ENCODE measurements around the gene ARFIP2. TPM values are rescaled to one million over a fixed set of nuclear protein-coding genes. Genes with fewer than 3 reads are reported as not detected.
A peak's percentile ranks its signal among the peaks of the same experiment; 100 is the strongest.

ARFIP2 gene
- total RNA-seq, 1 experiment from 2014 or later, result 49.5 TPM

DNA sequence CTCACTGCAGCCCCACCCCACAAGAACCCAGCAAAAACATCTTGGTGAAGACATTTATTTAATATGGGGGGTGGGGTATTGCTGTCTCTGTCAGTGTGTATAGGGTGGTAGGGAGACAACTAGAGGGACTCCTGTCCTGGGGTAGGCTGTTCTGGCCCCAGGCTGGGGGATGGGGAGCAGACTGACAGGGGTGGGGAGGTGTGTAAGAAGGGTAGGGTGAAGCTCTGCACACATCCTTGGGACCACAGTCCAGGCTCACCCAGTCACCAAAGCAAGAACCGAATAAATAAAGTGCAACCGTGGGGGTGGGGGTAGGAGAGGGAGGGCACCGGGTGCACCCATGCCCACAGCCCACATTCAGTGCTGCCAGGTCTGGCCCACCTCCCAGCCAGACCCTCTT lies 32.6 kb downstream of the ARFIP2 start:
- Histone ChIP-seq H3K27me3 (ENCODE audit: insufficient read depth, low read depth) (no peaks in the 10 kb centered on the region), H3K9me3 (ENCODE audit: insufficient read depth, low read depth) (no peaks in the 10 kb centered on the region), H3K4me2 (no peak overlapping the region), H3F3A (ENCODE audit: insufficient read depth, low read depth) (no peaks in the 10 kb centered on the region), H3K27ac (no peak overlapping the region), H3K4me1 (replicated peaks; ENCODE audit: insufficient read depth) (no peaks in the 10 kb centered on the region), H3K79me2 (ENCODE audit: low read depth) (no peaks in the 10 kb centered on the region), H4K20me1 (ENCODE audit: insufficient read depth) (no peaks in the 10 kb centered on the region), H3K4me3 (no peak overlapping the region), H3K9me2 (ENCODE audit: insufficient read depth) (no peaks in the 10 kb centered on the region), H2AFZ (no peak overlapping the region), H3K36me3 (ENCODE audit: low read depth) (no peaks in the 10 kb centered on the region)
- CTCF ChIA-PET, result no interaction called here
- DNase-seq, result no peak
- intact Hi-C loops (cut with micrococcal nuclease; ENCODE audit: unreplicated experiment), result no loop called here
- BruUV-seq (replicated peaks), result no TSS peak
- TF ChIP-seq EZH2 (IDR thresholded peaks at IDR 0.05; ENCODE audit: low read depth), result no peak
- POLR2A ChIA-PET (ENCODE audit: unreplicated experiment), result no interaction called here

DNA sequence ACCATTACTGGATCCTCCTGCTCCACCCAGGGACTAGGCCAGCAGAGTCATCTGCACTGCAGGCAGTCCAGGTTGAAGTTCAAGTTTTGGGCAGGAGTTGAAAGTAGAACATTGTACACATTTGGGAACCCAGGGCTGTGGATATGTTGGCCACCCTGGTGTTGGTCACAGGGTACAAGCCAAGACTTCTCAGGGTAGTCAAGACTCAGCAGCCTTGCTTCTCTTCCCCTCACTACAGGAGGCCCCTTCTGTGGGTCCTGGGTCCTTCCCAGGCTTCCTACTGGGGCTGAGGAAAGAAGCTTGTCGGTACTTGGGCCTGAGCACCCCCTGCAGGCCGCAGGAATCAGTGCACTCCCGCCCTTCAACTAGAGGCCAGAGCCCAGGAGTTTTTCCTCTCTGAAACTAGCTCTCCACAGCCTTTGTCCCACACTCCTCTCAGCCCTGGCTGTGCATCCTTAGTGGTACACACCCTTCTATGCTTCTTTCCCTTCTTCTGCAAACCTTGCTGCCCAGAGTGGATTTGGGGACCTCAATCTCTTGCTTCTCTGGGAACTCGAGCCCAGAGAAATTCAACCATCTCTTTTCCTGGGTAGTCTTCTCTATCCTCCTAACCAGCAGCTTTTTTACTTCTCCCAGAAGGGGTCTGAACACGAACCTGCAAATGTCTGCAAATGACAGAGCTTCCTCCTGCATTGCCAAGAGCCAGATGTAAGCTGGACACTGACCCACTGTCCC lies 37.7 kb downstream of the ARFIP2 start:
- H3K9me2 ChIP-seq (ENCODE audit: insufficient read depth), result no peaks in the 10 kb centered on the region
- peak in 1 of 2 experiments; percentile 16 for DNase-seq
- no peaks in the 10 kb centered on the region for H4K20me1 ChIP-seq (ENCODE audit: insufficient read depth)
- H3K36me3 ChIP-seq (ENCODE audit: low read depth), result no peaks in the 10 kb centered on the region
- no peak overlapping the region for H3K4me3 ChIP-seq
- H3F3A ChIP-seq (ENCODE audit: insufficient read depth, low read depth), result no peaks in the 10 kb centered on the region
- no TSS peak for BruUV-seq (replicated peaks)
- no peaks in the 10 kb centered on the region for H3K27me3 ChIP-seq (ENCODE audit: insufficient read depth, low read depth)
- CTCF ChIA-PET, result interaction anchor here (0.6 to 1.8 kb wide), 4 partner anchors 10 to 130 kb away, joined by 5 to 25 read pairs (median 8); partner anchors contain the start of gene SMPD1
- intact Hi-C loops (cut with micrococcal nuclease; ENCODE audit: unreplicated experiment), result loop anchor here (1.0 kb wide), 1 partner anchor 64 kb away; no protein-coding TSS in a partner anchor
- H3K4me1 ChIP-seq (replicated peaks; ENCODE audit: insufficient read depth), result no peaks in the 10 kb centered on the region
- H3K79me2 ChIP-seq (ENCODE audit: low read depth), result no peaks in the 10 kb centered on the region
- no peak overlapping the region for H3K27ac ChIP-seq
- no peak overlapping the region for H3K4me2 ChIP-seq
- TF ChIP-seq EZH2 (IDR thresholded peaks at IDR 0.05; ENCODE audit: low read depth), result no peak
- TF ChIP-seq, protein P1, sequence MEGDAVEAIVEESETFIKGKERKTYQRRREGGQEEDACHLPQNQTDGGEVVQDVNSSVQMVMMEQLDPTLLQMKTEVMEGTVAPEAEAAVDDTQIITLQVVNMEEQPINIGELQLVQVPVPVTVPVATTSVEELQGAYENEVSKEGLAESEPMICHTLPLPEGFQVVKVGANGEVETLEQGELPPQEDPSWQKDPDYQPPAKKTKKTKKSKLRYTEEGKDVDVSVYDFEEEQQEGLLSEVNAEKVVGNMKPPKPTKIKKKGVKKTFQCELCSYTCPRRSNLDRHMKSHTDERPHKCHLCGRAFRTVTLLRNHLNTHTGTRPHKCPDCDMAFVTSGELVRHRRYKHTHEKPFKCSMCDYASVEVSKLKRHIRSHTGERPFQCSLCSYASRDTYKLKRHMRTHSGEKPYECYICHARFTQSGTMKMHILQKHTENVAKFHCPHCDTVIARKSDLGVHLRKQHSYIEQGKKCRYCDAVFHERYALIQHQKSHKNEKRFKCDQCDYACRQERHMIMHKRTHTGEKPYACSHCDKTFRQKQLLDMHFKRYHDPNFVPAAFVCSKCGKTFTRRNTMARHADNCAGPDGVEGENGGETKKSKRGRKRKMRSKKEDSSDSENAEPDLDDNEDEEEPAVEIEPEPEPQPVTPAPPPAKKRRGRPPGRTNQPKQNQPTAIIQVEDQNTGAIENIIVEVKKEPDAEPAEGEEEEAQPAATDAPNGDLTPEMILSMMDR (conservative IDR thresholded peaks at IDR 0.05), result peak; percentile 65
- H3K9me3 ChIP-seq (ENCODE audit: insufficient read depth, low read depth), result no peaks in the 10 kb centered on the region
- H2AFZ ChIP-seq, result no peak overlapping the region
- POLR2A ChIA-PET (ENCODE audit: unreplicated experiment), result no interaction called here

DNA sequence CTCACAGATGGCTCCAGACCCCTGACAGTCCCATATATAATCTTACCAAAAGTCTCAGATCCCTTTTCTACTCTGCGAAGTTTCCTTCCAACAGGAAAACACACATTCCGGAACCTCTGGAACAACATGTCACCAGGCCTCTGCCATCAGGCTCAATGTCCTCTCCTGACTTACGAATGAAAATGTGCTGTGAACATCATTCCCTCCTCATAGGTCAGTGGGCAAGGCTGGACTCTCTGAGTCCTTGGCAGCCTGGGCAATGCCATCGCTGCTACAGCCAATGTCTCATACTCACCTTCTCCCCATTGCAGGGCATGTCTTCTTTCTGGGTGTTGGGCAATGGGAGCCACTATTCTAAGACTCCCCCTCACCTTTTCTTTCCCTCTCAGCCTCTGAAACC lies 38.7 kb downstream of the ARFIP2 start:
- Histone ChIP-seq H3K9me2 (ENCODE audit: insufficient read depth) (no peaks in the 10 kb centered on the region), H2AFZ (no peak overlapping the region), H3K4me1 (replicated peaks; ENCODE audit: insufficient read depth) (no peaks in the 10 kb centered on the region), H4K20me1 (ENCODE audit: insufficient read depth) (no peaks in the 10 kb centered on the region), H3K27me3 (ENCODE audit: insufficient read depth, low read depth) (no peaks in the 10 kb centered on the region), H3K4me2 (no peak overlapping the region), H3F3A (ENCODE audit: insufficient read depth, low read depth) (no peaks in the 10 kb centered on the region), H3K36me3 (ENCODE audit: low read depth) (no peaks in the 10 kb centered on the region), H3K9me3 (ENCODE audit: insufficient read depth, low read depth) (no peaks in the 10 kb centered on the region), H3K79me2 (ENCODE audit: low read depth) (no peaks in the 10 kb centered on the region), H3K4me3 (no peak overlapping the region), H3K27ac (no peak overlapping the region)
- ChIA-PET CTCF (interaction anchor here (1.8 kb wide), 1 partner anchor 63 kb away, joined by 25 read pairs; no protein-coding TSS in a partner anchor), POLR2A (ENCODE audit: unreplicated experiment) (no interaction called here)
- DNase-seq, result no peak
- BruUV-seq (replicated peaks), result no TSS peak
- intact Hi-C loops (cut with micrococcal nuclease; ENCODE audit: unreplicated experiment), result no loop called here
- TF ChIP-seq, protein P1 (conservative IDR thresholded peaks at IDR 0.05), result no peak
- no peak for TF ChIP-seq EZH2 (IDR thresholded peaks at IDR 0.05; ENCODE audit: low read depth)

Data from PC-9 (cell line).